GM12865 (cell line): ENCODE measurements around the gene OVOL2.

Experiments
- DNase-seq: peaks from one replicate; pipeline ENCODE4 v3.0.0; 2010; ENCODE audit warnings: low read depth
- H3K4me3 ChIP-seq: 2 replicates; pipeline ENCODE4 v1.5.1; 2011; ENCODE audit warnings: mild to moderate bottlenecking, low read depth, low read length, control low read depth
- CTCF ChIP-seq: IDR thresholded peaks from 2 replicates; pipeline ENCODE4 v1.5.1; 2011; ENCODE audit warnings: low read length, control low read depth, low read depth, inconsistent platforms; ENCODE audit not compliant: insufficient read depth; ENCODE audit errors: missing control alignments

Gene OVOL2

GRCh38 chr20:17995967-17996819 lies 61.5 kb downstream of the OVOL2 start:
- peak; percentile 75 for DNase-seq
- peak; percentile 95 for TF ChIP-seq CTCF
- H3K4me3 ChIP-seq: no peak overlapping the region

GRCh38 chr20:17993546-17993945 lies 64.2 kb downstream of the OVOL2 start:
- no peak for DNase-seq
- H3K4me3 ChIP-seq: no peak overlapping the region
- TF ChIP-seq CTCF: no peak

GRCh38 chr20:17992847-17993513 lies 64.7 kb downstream of the OVOL2 start:
- no peak for DNase-seq
- TF ChIP-seq CTCF: no peak
- no peak overlapping the region for H3K4me3 ChIP-seq

- no peak for TF ChIP-seq CTCF
- H3K4me3 ChIP-seq: no peak overlapping the region
- DNase-seq: peak; percentile 60
Observed at GRCh38 chr20:17992224-17992637, 65.5 kb downstream of the OVOL2 start.

GRCh38 chr20:17990278-17990972 lies 67.3 kb downstream of the OVOL2 start:
- TF ChIP-seq CTCF: no peak
- no peak overlapping the region for H3K4me3 ChIP-seq
- no peak for DNase-seq

- no peak overlapping the region for H3K4me3 ChIP-seq
- TF ChIP-seq CTCF: no peak
- no peak for DNase-seq
Observed at GRCh38 chr20:17987988-17988387, 69.7 kb downstream of the OVOL2 start.
